ENCODE data around the gene TGM1.

Gene TGM1

GRCh38 chr14:24260780-24261157 is 2.2 kb downstream of the TGM1 start:
- Mint-ChIP-seq H3K27me3 (no peaks in the 10 kb centered on the region), H3K9me3 (no peaks in the 10 kb centered on the region), H3K36me3 (ENCODE audit: insufficient read depth) (peaks cover 6% of the 10 kb centered on the region), H3K27ac (no peak overlapping the region), H3K4me3 (no peak overlapping the region), H3K4me1 (ENCODE audit: low read depth in 2 of 2) (no peaks in the 10 kb centered on the region)
- ATAC-seq (replicated peaks) (no peak), DNase-seq (no peak)

GRCh38 chr14:24260026-24260779 is 2.8 kb downstream of the TGM1 start:
- DNase-seq (no peak), ATAC-seq (replicated peaks) (no peak)
- peaks cover 6% of the 10 kb centered on the region for H3K36me3 Mint-ChIP-seq (ENCODE audit: insufficient read depth)
- H3K9me3 Mint-ChIP-seq = no peaks in the 10 kb centered on the region
- no peak overlapping the region for H3K4me3 Mint-ChIP-seq
- H3K27ac Mint-ChIP-seq = no peak overlapping the region
- H3K4me1 Mint-ChIP-seq (ENCODE audit: low read depth in 2 of 2) = no peaks in the 10 kb centered on the region
- no peaks in the 10 kb centered on the region for H3K27me3 Mint-ChIP-seq

- no peak overlapping the region for H3K4me3 Mint-ChIP-seq
- no peak for ATAC-seq (replicated peaks)
- no peaks in the 10 kb centered on the region for H3K9me3 Mint-ChIP-seq
- no peak for DNase-seq
- H3K27me3 Mint-ChIP-seq = no peaks in the 10 kb centered on the region
- peaks cover 4% of the 10 kb centered on the region for H3K36me3 Mint-ChIP-seq (ENCODE audit: insufficient read depth)
- no peaks in the 10 kb centered on the region for H3K4me1 Mint-ChIP-seq (ENCODE audit: low read depth in 2 of 2)
- no peak overlapping the region for H3K27ac Mint-ChIP-seq
Measured at GRCh38 chr14:24259282-24260025, 3.5 kb downstream of the TGM1 start.

- no peak overlapping the region for H3K27ac Mint-ChIP-seq
- H3K9me3 Mint-ChIP-seq = no peaks in the 10 kb centered on the region
- H3K27me3 Mint-ChIP-seq = no peaks in the 10 kb centered on the region
- H3K4me1 Mint-ChIP-seq (ENCODE audit: low read depth in 2 of 2) = no peaks in the 10 kb centered on the region
- ATAC-seq (replicated peaks) = no peak
- H3K36me3 Mint-ChIP-seq (ENCODE audit: insufficient read depth) = peaks cover 4% of the 10 kb centered on the region
- no peak for DNase-seq
- H3K4me3 Mint-ChIP-seq = no peak overlapping the region
Measured at GRCh38 chr14:24258548-24259265, 4.3 kb downstream of the TGM1 start.

GRCh38 chr14:24258119-24258518 is 4.9 kb downstream of the TGM1 start:
- Mint-ChIP-seq H3K36me3 (ENCODE audit: insufficient read depth) (peaks cover 4% of the 10 kb centered on the region), H3K27ac (no peak overlapping the region), H3K4me3 (no peak overlapping the region), H3K9me3 (no peaks in the 10 kb centered on the region), H3K4me1 (ENCODE audit: low read depth in 2 of 2) (no peaks in the 10 kb centered on the region), H3K27me3 (no peaks in the 10 kb centered on the region)
- ATAC-seq (replicated peaks) = no peak
- DNase-seq = no peak

GRCh38 chr14:24256960-24257359 is 6.0 kb downstream of the TGM1 start:
- H3K4me1 Mint-ChIP-seq (ENCODE audit: low read depth in 2 of 2) = no peaks in the 10 kb centered on the region
- ATAC-seq (replicated peaks) (no peak), DNase-seq (no peak)
- no peaks in the 10 kb centered on the region for H3K9me3 Mint-ChIP-seq
- H3K4me3 Mint-ChIP-seq = no peak overlapping the region
- H3K27ac Mint-ChIP-seq = no peak overlapping the region
- H3K36me3 Mint-ChIP-seq (ENCODE audit: insufficient read depth) = no peaks in the 10 kb centered on the region
- no peaks in the 10 kb centered on the region for H3K27me3 Mint-ChIP-seq

GRCh38 chr14:24255931-24256711 is 6.9 kb downstream of the TGM1 start:
- no peak overlapping the region for H3K27ac Mint-ChIP-seq
- no peak for ATAC-seq (replicated peaks)
- no peaks in the 10 kb centered on the region for H3K4me1 Mint-ChIP-seq (ENCODE audit: low read depth in 2 of 2)
- no peaks in the 10 kb centered on the region for H3K36me3 Mint-ChIP-seq (ENCODE audit: insufficient read depth)
- no peak for DNase-seq
- no peak overlapping the region for H3K4me3 Mint-ChIP-seq
- H3K9me3 Mint-ChIP-seq = no peaks in the 10 kb centered on the region
- H3K27me3 Mint-ChIP-seq = no peaks in the 10 kb centered on the region

- no peak for DNase-seq
- Mint-ChIP-seq H3K9me3 (no peaks in the 10 kb centered on the region), H3K4me3 (no peak overlapping the region), H3K36me3 (ENCODE audit: insufficient read depth) (peaks cover 3% of the 10 kb centered on the region), H3K27ac (no peak overlapping the region), H3K27me3 (no peaks in the 10 kb centered on the region), H3K4me1 (ENCODE audit: low read depth in 2 of 2) (no peaks in the 10 kb centered on the region)
- ATAC-seq (replicated peaks) = no peak
Measured at GRCh38 chr14:24255438-24255837, 7.5 kb downstream of the TGM1 start.

GRCh38 chr14:24254630-24255392 is 8.2 kb downstream of the TGM1 start:
- Mint-ChIP-seq H3K4me1 (ENCODE audit: low read depth in 2 of 2) (peaks cover 0 to 4% of the 10 kb centered on the region in 2 donors), H3K36me3 (ENCODE audit: insufficient read depth) (peaks cover 3% of the 10 kb centered on the region), H3K27me3 (no peaks in the 10 kb centered on the region), H3K4me3 (no peak overlapping the region), H3K27ac (no peak overlapping the region), H3K9me3 (no peaks in the 10 kb centered on the region)
- no peak for DNase-seq
- ATAC-seq (replicated peaks) = no peak

- H3K36me3 Mint-ChIP-seq (ENCODE audit: insufficient read depth) = peaks cover 3% of the 10 kb centered on the region
- peaks cover 0 to 4% of the 10 kb centered on the region in 2 donors for H3K4me1 Mint-ChIP-seq (ENCODE audit: low read depth in 2 of 2)
- DNase-seq = no peak
- no peaks in the 10 kb centered on the region for H3K27me3 Mint-ChIP-seq
- no peak overlapping the region for H3K4me3 Mint-ChIP-seq
- ATAC-seq (replicated peaks) = no peak
- no peaks in the 10 kb centered on the region for H3K9me3 Mint-ChIP-seq
- no peak overlapping the region for H3K27ac Mint-ChIP-seq
Measured at GRCh38 chr14:24253936-24254335, 9.0 kb downstream of the TGM1 start.

- DNase-seq (no peak), ATAC-seq (replicated peaks) (no peak)
- no peak overlapping the region for H3K27ac Mint-ChIP-seq
- H3K27me3 Mint-ChIP-seq = no peaks in the 10 kb centered on the region
- H3K36me3 Mint-ChIP-seq (ENCODE audit: insufficient read depth) = peaks cover 3% of the 10 kb centered on the region
- H3K9me3 Mint-ChIP-seq = no peaks in the 10 kb centered on the region
- H3K4me1 Mint-ChIP-seq (ENCODE audit: low read depth in 2 of 2) = peaks cover 6 to 11% of the 10 kb centered on the region in 2 donors
- H3K4me3 Mint-ChIP-seq = no peak overlapping the region
Measured at GRCh38 chr14:24252289-24253124, 10.5 kb downstream of the TGM1 start.

- H3K4me1 Mint-ChIP-seq (ENCODE audit: low read depth in 2 of 2) = peaks cover 10 to 15% of the 10 kb centered on the region in 2 donors
- no peaks in the 10 kb centered on the region for H3K9me3 Mint-ChIP-seq
- H3K27ac Mint-ChIP-seq = peak overlapping the region in 1 of 2 donors; percentile 9
- no peak overlapping the region for H3K4me3 Mint-ChIP-seq
- H3K36me3 Mint-ChIP-seq (ENCODE audit: insufficient read depth) = peaks cover 3% of the 10 kb centered on the region
- ATAC-seq (replicated peaks) = no peak
- no peaks in the 10 kb centered on the region for H3K27me3 Mint-ChIP-seq
- no peak for DNase-seq
Measured at GRCh38 chr14:24251880-24252288, 11.1 kb downstream of the TGM1 start.
